ENCODE results near the gene TGFBR1. TPM values are rescaled to one million over a fixed set of nuclear protein-coding genes. Genes with fewer than 3 reads are reported as not detected.

TGFBR1 gene
- polyA plus RNA-seq, 1 experiment = 73.5 TPM

GRCh38 chr9:99063522-99063921, 41.4 kb upstream of the TGFBR1 start:
- H3K27me3 ChIP-seq (ENCODE audit: control insufficient read depth, insufficient read depth, low read length) = peaks cover 3% of the 10 kb centered on the region; the same call in 1 of the 2 replicates
- H3K4me3 ChIP-seq (ENCODE audit: low read depth, low read length) = no peak overlapping the region
- ChIA-PET POLR2A (no interaction called here), CTCF (interaction anchor here (1.9 kb wide), 1 partner anchor 11 kb away, joined by 4 read pairs; no protein-coding TSS in a partner anchor)
- DNase-seq (ENCODE audit: low read depth) = no peak
- no peak for TF ChIP-seq CTCF (IDR thresholded peaks at IDR 0.05; ENCODE audit: insufficient read depth, low read depth, low read length)
- H3K36me3 ChIP-seq (ENCODE audit: control insufficient read depth, insufficient read depth, low read length) = peaks cover 4% of the 10 kb centered on the region

GRCh38 chr9:99066571-99066970, 38.3 kb upstream of the TGFBR1 start:
- CTCF ChIA-PET = interaction anchor here (1.2 to 2.7 kb wide), 2 partner anchors 11 to 38 kb away, joined by 3 to 8 read pairs; partner anchors contain the start of gene TGFBR1
- no peak for DNase-seq (ENCODE audit: low read depth)
- no peak for TF ChIP-seq CTCF (IDR thresholded peaks at IDR 0.05; ENCODE audit: insufficient read depth, low read depth, low read length)
- POLR2A ChIA-PET = interaction anchor here (0.7 kb wide), 1 partner anchor 9 kb away, joined by 4 read pairs; no protein-coding TSS in a partner anchor
- Histone ChIP-seq H3K4me3 (ENCODE audit: low read depth, low read length) (no peak overlapping the region), H3K36me3 (ENCODE audit: control insufficient read depth, insufficient read depth, low read length) (peaks cover 4% of the 10 kb centered on the region), H3K27me3 (ENCODE audit: control insufficient read depth, insufficient read depth, low read length) (peaks cover 3% of the 10 kb centered on the region; the same call in 1 of the 2 replicates)

- H3K36me3 ChIP-seq (ENCODE audit: control insufficient read depth, insufficient read depth, low read length) = peaks cover 2% of the 10 kb centered on the region; the same call in 1 of the 2 replicates
- POLR2A ChIA-PET = no interaction called here
- no peaks in the 10 kb centered on the region for H3K27me3 ChIP-seq (ENCODE audit: control insufficient read depth, insufficient read depth, low read length)
- H3K4me3 ChIP-seq (ENCODE audit: low read depth, low read length) = no peak overlapping the region
- DNase-seq (ENCODE audit: low read depth) = no peak
- no peak for TF ChIP-seq CTCF (IDR thresholded peaks at IDR 0.05; ENCODE audit: insufficient read depth, low read depth, low read length)
- CTCF ChIA-PET = no interaction called here
These were observed 35.8 kb upstream of the TGFBR1 start for GRCh38 chr9:99069075-99069474.

- no peak for TF ChIP-seq CTCF (IDR thresholded peaks at IDR 0.05; ENCODE audit: insufficient read depth, low read depth, low read length)
- Histone ChIP-seq H3K4me3 (ENCODE audit: low read depth, low read length) (no peak overlapping the region), H3K36me3 (ENCODE audit: control insufficient read depth, insufficient read depth, low read length) (peaks cover 2% of the 10 kb centered on the region; the same call in 1 of the 2 replicates), H3K27me3 (ENCODE audit: control insufficient read depth, insufficient read depth, low read length) (no peaks in the 10 kb centered on the region)
- DNase-seq (ENCODE audit: low read depth) = no peak
- ChIA-PET CTCF (no interaction called here), POLR2A (no interaction called here)
These were observed 35.4 kb upstream of the TGFBR1 start for GRCh38 chr9:99069546-99069945.

GRCh38 chr9:99070681-99071080, 34.2 kb upstream of the TGFBR1 start:
- TF ChIP-seq CTCF (IDR thresholded peaks at IDR 0.05; ENCODE audit: insufficient read depth, low read depth, low read length) = no peak
- peaks cover 2% of the 10 kb centered on the region; the same call in 1 of the 2 replicates for H3K36me3 ChIP-seq (ENCODE audit: control insufficient read depth, insufficient read depth, low read length)
- DNase-seq (ENCODE audit: low read depth) = no peak
- ChIA-PET CTCF (interaction anchor here (0.7 kb wide), 1 partner anchor 53 kb away, joined by 4 read pairs; no protein-coding TSS in a partner anchor), POLR2A (no interaction called here)
- H3K4me3 ChIP-seq (ENCODE audit: low read depth, low read length) = no peak overlapping the region
- H3K27me3 ChIP-seq (ENCODE audit: control insufficient read depth, insufficient read depth, low read length) = no peaks in the 10 kb centered on the region

Data from BJ (cell line).